Keratinocyte (primary cell): ENCODE data around the gene MICAL3. TPM values are rescaled to one million over a fixed set of nuclear protein-coding genes. Genes with fewer than 3 reads are reported as not detected.

ENCODE experiments used
- DNase-seq: peaks from one replicate; pipeline ENCODE4 v3.0.0-alpha.2; 2011; ENCODE audit warnings: low read depth, missing footprints, low spot score
- FAIRE-seq: peaks from 2 replicates; lab custom pipeline; 2011; peaks lifted over from hg19 to GRCh38; lab: Jason Lieb, UNC
- H2AFZ ChIP-seq: 2 replicates; pipeline ENCODE4 v1.6.0; 2012; ENCODE audit warnings: low read length, control low read depth, inconsistent platforms; ENCODE audit not compliant: control insufficient read depth
- H3K27ac ChIP-seq: 2 replicates; pipeline ENCODE4 v1.5.1; 2011; ENCODE audit warnings: low read length; ENCODE audit not compliant: control insufficient read depth, insufficient read depth
- H3K27me3 ChIP-seq: 3 replicates; pipeline ENCODE4 v1.6.0; 2011; ENCODE audit warnings: low read length; ENCODE audit not compliant: control insufficient read depth, insufficient read depth; ENCODE audit errors: extremely low read depth
- H3K36me3 ChIP-seq, 2 experiments: 2 replicates in 1 of 2; 3 replicates in 1 of 2; pipeline ENCODE4 v1.5.1; 2011; ENCODE audit warnings: low read length in 2 of 2, mild to moderate bottlenecking in 1 of 2; ENCODE audit not compliant: control insufficient read depth in 2 of 2, insufficient read depth in 2 of 2; ENCODE audit errors: extremely low read depth in 1 of 2
- H3K4me1 ChIP-seq: 3 replicates; pipeline ENCODE4 v1.5.1; 2011; ENCODE audit warnings: low read length; ENCODE audit not compliant: control insufficient read depth, insufficient read depth; ENCODE audit errors: extremely low read depth
- H3K4me2 ChIP-seq: 3 replicates; pipeline ENCODE4 v1.6.0; 2011; ENCODE audit warnings: low read depth, low read length; ENCODE audit not compliant: control insufficient read depth, insufficient read depth; ENCODE audit errors: extremely low read depth
- H3K4me3 ChIP-seq, 3 experiments: fragments of 200-600 bp in 1 of 3; sonication (generic) in 1 of 3; 2 replicates in 2 of 3; 3 replicates in 1 of 3; pipeline ENCODE4 v1.5.1; 2011 to 2016; ENCODE audit warnings: low read length in 3 of 3, mild to moderate bottlenecking in 3 of 3, control low read depth in 2 of 3, inconsistent platforms in 1 of 3, low read depth in 1 of 3, mixed read lengths in 1 of 3, mixed run types in 1 of 3, moderate library complexity in 1 of 3; ENCODE audit not compliant: control insufficient read depth in 2 of 3, insufficient read depth in 2 of 3; ENCODE audit errors: extremely low read depth in 1 of 3
- H3K79me2 ChIP-seq: 2 replicates; pipeline ENCODE4 v1.6.0; 2012; ENCODE audit warnings: low read length; ENCODE audit not compliant: control insufficient read depth, insufficient read depth
- H3K9ac ChIP-seq: 3 replicates; pipeline ENCODE4 v1.6.0; 2011; ENCODE audit warnings: low read length; ENCODE audit not compliant: control insufficient read depth, insufficient read depth; ENCODE audit errors: extremely low read depth
- H3K9me1 ChIP-seq: 3 replicates; pipeline ENCODE4 v1.6.0; 2011; ENCODE audit warnings: low read length; ENCODE audit not compliant: control insufficient read depth, insufficient read depth; ENCODE audit errors: extremely low read depth
- H3K9me3 ChIP-seq: 2 replicates; pipeline ENCODE4 v1.5.1; 2012; ENCODE audit warnings: low read depth, low read length; ENCODE audit not compliant: control insufficient read depth
- H4K20me1 ChIP-seq: 3 replicates; pipeline ENCODE4 v1.6.0; 2011; ENCODE audit warnings: low read length; ENCODE audit not compliant: control insufficient read depth, insufficient read depth; ENCODE audit errors: extremely low read depth
- EZH2 ChIP-seq: IDR thresholded peaks from one replicate; pipeline ENCODE4 v1.6.1; 2012; ENCODE audit warnings: inconsistent platforms, mild to moderate bottlenecking, low read length, moderate library complexity
- dilution Hi-C: fragments of 300-500 bp; cut with MboI; formaldehyde crosslinking; loops from one replicate; pipeline ENCODE4 v1.7.0; 2020; ENCODE audit warnings: low sequenced_read_pairs; ENCODE audit not compliant: extremely low pct_ligation_motif_present
- polyA plus RNA-seq, 5 experiments: library from polyadenylated mRNA; depleted of rRNA in 3 of 5; stranded (reverse) in 3 of 5; stranded (forward) in 1 of 5; unstranded in 1 of 5; fragments of >200 nt; gene quantifications; 1 replicate in 1 of 5; 2 replicates in 3 of 5; 3 replicates in 1 of 5; pipeline versions ENCODE4 v1.2.1 to v1.2.3, GENCODE V29; 2011 to 2012; ENCODE audit warnings: missing spikeins in 2 of 5, low read depth in 1 of 5, low replicate concordance in 1 of 5
- TF ChIP-seq, protein P1 (sequence below), 3 experiments: IDR thresholded peaks in 1 of 3; conservative IDR thresholded peaks in 1 of 3; optimal IDR thresholded peaks in 1 of 3; 2 replicates in 2 of 3; 3 replicates in 1 of 3; pipeline versions ENCODE3 to v1.5.1; 2011; ENCODE audit warnings: low read length in 3 of 3, mild to moderate bottlenecking in 3 of 3, moderate library complexity in 2 of 3, control low read depth in 1 of 3, inconsistent platforms in 1 of 3; ENCODE audit not compliant: insufficient read depth in 2 of 3; ENCODE audit errors: extremely low read depth in 1 of 3

The MICAL3 gene
- polyA plus RNA-seq, 1 donor (not counting 4 experiments of a cell fraction or from before 2014, with no cell fraction given) = 27.9 TPM

DNA sequence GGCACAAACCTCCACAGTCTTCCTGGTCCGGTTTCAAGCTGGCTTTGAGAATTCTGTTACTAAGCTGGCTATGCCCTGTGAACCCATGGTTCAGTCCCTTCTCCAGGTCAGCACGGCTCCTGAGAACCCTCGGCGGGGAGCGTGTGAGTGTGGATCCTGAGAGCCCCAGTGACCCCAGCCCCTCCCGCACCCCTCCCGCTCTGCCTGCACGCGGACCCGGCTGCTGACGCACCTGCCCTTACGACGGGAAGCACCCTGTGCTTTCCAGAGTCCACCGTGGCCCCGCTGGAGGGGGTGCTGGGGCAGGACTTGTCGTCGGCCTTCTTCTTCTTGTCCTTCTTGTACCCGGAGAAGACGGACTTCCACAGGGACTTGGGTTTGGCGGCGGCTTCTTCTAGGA is 207.3 kb downstream of the MICAL3 start:
- H2AFZ ChIP-seq = no peak overlapping the region
- no peaks in the 10 kb centered on the region for H3K9me3 ChIP-seq
- no peaks in the 10 kb centered on the region for H4K20me1 ChIP-seq
- dilution Hi-C loops = no loop called here
- no peaks in the 10 kb centered on the region for H3K79me2 ChIP-seq
- H3K27me3 ChIP-seq = no peaks in the 10 kb centered on the region
- no peak overlapping the region for H3K4me2 ChIP-seq
- H3K27ac ChIP-seq = no peak overlapping the region
- H3K9ac ChIP-seq = no peak overlapping the region
- FAIRE-seq (no peak), DNase-seq (no peak)
- H3K4me3 ChIP-seq = no peak overlapping the region
- H3K9me1 ChIP-seq = no peaks in the 10 kb centered on the region
- H3K4me1 ChIP-seq = no peaks in the 10 kb centered on the region
- peaks cover 30 to 46% of the 10 kb centered on the region in 2 experiments for H3K36me3 ChIP-seq
- TF ChIP-seq, protein P1, sequence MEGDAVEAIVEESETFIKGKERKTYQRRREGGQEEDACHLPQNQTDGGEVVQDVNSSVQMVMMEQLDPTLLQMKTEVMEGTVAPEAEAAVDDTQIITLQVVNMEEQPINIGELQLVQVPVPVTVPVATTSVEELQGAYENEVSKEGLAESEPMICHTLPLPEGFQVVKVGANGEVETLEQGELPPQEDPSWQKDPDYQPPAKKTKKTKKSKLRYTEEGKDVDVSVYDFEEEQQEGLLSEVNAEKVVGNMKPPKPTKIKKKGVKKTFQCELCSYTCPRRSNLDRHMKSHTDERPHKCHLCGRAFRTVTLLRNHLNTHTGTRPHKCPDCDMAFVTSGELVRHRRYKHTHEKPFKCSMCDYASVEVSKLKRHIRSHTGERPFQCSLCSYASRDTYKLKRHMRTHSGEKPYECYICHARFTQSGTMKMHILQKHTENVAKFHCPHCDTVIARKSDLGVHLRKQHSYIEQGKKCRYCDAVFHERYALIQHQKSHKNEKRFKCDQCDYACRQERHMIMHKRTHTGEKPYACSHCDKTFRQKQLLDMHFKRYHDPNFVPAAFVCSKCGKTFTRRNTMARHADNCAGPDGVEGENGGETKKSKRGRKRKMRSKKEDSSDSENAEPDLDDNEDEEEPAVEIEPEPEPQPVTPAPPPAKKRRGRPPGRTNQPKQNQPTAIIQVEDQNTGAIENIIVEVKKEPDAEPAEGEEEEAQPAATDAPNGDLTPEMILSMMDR (optimal IDR thresholded peaks at IDR 0.05 in 1 of 3, IDR thresholded peaks at IDR 0.05 in 1 of 3, conservative IDR thresholded peaks at IDR 0.05 in 1 of 3; ENCODE audit: extremely low read depth in 1 of 3, insufficient read depth in 2 of 3, low read length in 3 of 3) = no peak
- TF ChIP-seq EZH2 = no peak

DNA sequence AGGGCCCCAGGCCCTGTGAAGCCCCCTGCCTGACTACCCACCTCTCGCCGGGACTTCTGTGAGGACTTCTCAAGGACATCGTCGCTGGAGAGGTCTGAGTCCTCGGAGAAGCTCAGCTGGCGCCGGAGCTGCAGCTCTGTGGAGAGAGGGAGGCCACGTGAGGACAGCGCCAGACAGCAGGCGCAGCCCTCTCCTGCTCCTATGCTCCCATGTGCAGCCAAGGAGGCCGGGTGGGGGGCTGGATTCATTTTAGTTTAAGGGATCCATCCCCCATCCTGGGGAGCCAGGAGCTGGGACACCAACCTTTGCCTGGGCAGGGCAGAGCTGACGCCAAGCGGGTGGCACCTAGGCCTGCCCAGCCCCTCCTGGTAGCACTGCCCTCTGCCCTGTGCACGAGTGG is 207.7 kb downstream of the MICAL3 start:
- Histone ChIP-seq H3K9me1 (no peaks in the 10 kb centered on the region), H3K27me3 (no peaks in the 10 kb centered on the region), H3K27ac (no peak overlapping the region), H4K20me1 (no peaks in the 10 kb centered on the region), H3K9ac (no peak overlapping the region), H2AFZ (no peak overlapping the region), H3K4me2 (no peak overlapping the region), H3K4me1 (no peaks in the 10 kb centered on the region), H3K9me3 (no peaks in the 10 kb centered on the region), H3K79me2 (no peaks in the 10 kb centered on the region), H3K36me3 (peaks cover 28 to 43% of the 10 kb centered on the region in 2 experiments), H3K4me3 (no peak overlapping the region)
- dilution Hi-C loops = no loop called here
- TF ChIP-seq, protein P1 (optimal IDR thresholded peaks at IDR 0.05 in 1 of 3, IDR thresholded peaks at IDR 0.05 in 1 of 3, conservative IDR thresholded peaks at IDR 0.05 in 1 of 3; ENCODE audit: extremely low read depth in 1 of 3, insufficient read depth in 2 of 3, low read length in 3 of 3) = no peak
- TF ChIP-seq EZH2 = no peak
- DNase-seq (no peak), FAIRE-seq (no peak)
